ENCODE measurements around the gene RAB15.

Gene RAB15

DNA sequence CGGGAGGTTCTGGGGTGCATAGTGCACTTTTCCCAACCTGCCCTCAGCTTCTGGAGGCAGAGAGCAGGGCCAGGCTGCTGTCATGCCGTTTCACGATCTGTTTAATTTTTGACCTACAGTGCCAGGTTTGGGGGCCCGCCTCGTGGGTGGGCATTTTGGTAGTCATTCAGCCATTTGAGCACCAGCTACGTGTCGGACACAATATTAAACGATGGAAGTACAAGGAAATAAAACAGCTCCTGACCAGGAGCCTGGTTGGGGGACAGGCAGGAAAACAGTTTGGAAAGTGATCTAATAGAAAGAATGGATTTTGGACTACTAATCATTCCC, 15.3 kb upstream of the RAB15 start:
- DNase-seq = no peak

GRCh38 chr14:64986648-64987437, 14.7 kb upstream of the RAB15 start, which contains the start of gene FNTB:
TSS of gene FNTB (plus strand) at chr14:64986895. CDS start at chr14:64986954, 59 bp downstream.
- DNase-seq = peak; percentile 86 to 94

DNA sequence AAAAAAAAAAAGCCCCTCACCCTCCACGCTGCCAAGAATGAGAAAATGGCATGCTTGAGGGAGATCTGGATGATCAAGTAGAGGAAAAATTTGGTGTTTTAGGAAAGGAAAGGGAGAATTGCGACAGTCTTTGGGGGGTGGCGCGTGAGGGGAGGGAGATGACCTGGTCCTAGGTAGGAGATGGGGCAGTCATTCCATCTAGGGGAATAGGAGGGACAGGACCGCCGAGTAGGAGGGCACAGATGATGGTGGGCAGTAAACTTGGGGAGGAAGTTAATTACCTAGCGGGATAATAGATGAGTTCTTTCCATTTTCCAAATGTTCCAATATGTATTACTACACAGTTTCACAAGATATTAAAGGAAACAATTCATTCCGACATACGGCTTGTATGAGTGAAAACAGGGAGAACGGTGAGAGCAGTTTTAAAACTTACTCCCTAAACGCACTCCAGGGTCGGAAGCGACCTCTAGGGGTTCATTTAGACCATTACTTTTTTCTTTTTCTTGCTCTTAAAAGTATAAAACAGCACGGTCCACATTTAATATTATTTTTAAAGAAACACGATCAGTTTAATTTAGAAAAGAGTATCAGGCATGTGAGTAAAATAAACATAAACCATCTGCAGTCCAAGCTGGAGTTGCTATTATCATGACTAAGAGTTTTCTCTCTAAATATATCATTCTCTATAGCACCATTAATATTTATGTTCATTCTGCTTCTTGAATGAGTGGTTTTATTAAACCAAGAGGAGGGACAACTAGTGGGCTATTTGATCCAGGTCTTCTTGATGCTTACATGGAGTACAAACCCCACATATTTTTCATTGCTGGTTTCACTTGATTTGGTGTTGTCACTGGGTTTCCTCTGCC, 11.5 kb upstream of the RAB15 start:
- peak in 1 of 2 donors; percentile 39 for DNase-seq

DNA sequence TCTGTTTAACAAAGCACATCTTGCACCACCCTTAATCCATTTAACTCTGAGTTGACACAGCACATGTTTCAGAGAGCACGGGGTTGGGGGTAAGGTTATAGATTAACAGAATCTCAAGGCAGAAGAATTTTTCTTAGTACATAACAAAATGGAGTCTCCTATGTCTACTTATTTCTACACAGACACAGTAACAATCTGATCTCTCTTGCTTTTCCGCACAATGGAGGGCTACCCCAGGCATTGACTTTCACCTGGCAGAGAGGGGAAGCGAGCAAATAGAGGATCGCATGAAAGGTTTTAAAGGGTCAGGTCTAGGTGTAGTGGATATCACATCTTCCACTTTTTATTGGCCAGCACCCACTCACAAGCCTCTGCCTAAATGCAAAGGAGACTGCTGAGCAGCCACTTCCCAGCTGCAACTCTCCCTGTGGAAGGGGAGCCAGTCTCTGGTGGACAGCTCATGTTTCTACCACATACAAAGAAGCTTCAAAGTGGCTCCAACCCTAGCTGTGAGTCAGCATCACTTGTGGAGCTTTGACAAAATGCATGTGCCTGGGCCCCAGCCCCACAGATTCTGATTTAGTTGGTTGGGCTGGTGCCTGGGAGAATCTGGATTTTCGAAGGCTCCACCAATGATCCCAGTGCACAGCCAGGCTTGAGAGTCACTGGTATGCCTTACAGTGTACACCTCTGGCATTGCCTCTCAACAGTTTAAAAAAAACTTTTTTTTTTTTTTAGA, 7.4 kb upstream of the RAB15 start:
- DNase-seq = no peak

DNA sequence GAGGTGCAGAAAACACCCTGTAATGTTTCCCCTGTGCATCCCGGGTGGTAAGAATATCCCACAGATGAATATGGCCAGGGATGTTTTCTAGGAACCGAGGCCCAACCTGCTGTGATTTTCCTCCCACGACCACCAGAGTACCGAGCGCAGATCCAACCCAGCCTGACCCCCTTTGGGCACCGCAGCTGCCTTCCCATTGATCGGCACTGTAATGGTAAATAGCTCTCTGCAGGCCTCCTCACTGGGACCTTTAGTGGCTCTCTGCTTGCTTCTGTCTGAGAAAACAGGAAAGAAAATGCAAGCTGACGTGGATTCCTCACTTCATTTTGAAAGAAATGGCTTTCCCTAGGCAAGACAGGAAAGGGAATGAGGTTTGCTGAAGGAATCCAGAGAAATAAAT, 2.4 kb upstream of the RAB15 start:
- DNase-seq = no peak

DNA sequence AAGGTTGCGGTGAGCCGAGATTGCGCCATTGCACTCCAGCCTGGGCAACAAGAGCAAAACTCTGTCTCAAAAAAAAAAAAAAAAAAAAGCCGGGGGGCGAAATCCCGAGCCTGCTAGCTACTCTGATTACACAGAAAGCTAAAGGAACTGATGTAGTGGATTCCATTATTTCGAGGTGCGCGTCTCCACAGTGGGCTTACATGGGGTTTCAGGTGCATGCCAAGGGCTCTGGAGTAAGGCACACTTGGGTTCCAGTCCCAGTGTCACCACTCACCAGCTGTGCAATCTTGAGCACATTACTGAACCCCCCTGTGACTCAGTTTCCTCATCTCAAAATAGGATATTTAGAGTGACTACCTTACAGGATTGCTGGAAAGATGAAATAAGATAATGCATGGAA, 1.7 kb upstream of the RAB15 start:
- no peak for DNase-seq

DNA sequence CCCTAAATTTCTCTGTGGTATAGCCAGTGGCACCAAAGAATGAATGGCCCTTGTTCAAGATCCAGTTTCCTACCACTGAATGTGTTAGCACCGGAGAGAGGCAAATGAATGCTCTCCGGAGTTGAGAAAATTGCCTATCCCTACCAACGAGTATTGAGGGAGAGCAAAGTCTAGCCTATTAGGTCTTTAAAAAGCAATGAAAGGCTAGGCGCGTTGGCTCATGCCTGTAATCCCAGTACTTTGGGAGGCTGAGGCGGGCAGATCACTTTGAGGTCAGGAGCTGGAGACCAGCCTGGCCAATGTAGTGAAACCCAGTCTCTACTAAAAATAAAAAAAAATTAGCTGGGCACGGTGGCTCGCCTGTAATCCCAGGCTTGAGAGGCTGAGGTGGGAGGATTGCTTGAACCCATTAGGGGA, 898 bp upstream of the RAB15 start:
- DNase-seq = no peak

GRCh38 chr14:64971491-64971942, 619 bp downstream of the RAB15 start:
- no peak for DNase-seq

DNA sequence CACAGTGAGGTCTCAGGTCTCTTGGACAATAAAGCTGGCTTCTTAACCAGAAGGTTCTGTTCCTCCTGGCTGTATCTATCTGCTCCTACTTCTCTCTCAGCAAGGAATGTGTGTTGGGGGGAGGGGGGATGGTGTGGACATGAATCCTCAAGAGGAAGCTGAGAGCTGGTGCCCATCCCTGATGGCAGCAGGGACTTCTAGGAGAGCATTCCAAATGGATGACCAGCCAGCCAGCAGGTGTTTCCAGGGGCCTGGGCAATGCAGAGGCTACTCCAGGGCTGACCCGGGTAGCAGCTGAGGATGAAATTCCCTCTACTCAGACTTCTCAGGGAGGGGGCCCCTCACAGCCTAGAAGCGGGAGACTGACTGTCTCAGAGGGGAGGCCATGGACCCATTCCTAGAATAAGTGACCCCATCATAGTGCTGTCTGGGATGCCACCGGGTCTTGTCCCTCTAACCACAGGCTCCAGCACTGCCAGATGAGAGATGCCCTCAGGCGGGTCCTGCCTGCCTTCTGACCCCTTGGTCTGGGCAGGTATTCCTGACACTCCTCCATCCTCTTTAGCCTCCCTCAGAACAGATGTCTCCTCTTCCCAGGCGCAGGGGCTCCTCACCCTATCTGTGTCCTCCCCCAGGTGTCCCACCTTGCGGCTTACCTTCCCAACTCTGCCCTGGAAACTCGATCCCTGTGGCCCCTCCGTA, 1.2 kb downstream of the RAB15 start:
- no peak for DNase-seq

DNA sequence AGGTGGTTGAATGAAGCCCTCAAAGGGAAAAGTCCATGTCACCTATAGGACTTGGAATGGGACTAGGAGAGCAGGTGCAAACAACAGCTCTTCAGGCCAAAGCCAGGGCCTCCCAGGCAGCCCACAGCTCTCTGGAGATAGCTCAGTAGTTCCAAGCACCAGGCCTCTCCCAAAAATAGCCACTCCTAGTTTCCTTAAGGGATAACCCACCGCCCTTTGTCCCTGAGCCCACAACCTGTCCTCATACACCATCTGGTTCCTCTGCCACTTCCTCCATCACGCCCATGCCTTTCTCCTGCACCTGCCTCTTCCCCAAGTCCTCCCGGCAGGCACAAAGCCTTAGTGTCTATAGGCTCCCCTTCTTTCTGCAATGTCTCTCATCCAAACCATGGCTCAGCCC, 2.1 kb downstream of the RAB15 start:
- no peak for DNase-seq

GRCh38 chr14:64968651-64969050, 3.5 kb downstream of the RAB15 start:
- DNase-seq = no peak

GRCh38 chr14:64968167-64968566, 4.0 kb downstream of the RAB15 start:
- DNase-seq = no peak

DNA sequence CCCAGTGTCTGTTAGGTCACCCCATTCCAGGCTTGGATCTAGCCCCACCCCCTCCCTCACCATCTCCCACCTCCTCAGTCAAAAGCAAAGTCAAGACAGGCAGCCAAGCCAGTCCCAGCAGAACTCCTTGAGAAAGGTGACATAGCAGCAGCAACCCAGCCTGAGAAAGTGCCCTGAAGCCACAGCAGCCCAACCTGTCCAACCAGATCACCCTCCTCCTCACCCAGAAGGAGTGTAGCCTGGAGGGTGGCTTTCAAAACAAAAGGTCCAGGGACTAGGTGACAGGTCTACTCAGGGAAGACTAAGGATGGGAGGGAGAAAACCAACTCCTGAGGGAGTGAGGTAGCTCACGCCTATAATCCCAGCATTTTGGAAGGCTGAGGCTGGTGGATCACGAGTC, 5.2 kb downstream of the RAB15 start:
- DNase-seq = no peak

DNA sequence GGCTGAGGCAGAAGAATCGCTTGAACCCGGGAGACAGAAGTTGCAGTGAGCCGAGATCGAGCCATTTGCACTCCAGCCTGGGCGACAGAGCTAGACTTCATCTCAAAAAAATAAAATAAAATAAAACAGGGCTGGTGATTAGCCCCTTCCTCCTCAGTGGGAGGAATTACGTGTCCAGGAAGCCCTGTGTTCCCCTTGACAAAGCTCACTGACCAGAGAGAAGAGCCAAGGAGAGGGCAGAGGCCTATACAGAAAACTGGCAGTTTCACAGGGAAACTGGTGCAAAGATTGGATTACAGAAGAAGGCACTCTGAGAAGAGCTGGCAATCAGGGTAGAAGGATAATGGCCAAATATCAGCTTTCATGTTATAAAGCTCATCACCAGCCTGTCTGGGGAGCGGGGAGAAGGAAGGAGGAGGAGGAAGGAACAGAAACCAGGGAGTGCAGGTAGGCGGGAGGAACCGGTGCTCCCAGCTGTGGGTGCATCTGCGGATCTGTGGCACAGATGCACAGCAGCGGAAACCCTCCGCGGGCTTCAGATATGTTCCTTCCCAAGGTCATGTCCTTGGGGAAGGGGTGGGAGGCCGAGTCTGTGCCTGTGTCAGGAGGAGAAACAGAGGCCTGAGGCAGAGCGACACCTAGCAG, 6.7 kb downstream of the RAB15 start:
- DNase-seq = no peak

GRCh38 chr14:64963611-64964010, 8.5 kb downstream of the RAB15 start:
- no peak for DNase-seq

DNA sequence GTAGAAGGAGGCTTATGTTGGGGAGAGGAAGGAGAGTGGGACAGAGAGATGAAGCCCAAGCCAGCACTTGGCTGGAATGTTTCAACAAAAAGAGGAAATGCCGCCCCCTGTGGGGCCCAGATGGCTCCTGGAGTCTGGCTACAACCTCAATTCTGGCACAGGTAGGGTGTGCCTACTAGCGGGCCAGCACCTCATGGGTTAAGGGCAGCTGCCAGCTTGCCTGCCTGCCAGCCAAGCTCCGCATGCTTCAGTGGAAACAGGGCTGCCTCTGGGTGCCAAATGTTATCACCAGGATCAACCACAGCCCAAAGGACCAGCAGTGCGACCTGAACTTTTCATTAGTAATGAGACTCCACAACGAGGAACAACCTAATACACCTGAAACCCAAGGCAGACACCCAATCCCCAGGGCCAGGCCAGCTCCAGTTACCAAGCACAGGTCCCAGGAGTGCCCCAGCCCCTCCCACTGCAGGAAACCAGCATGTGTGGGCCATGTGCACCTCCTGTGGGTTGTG, 11.3 kb downstream of the RAB15 start:
- no peak for DNase-seq

DNA sequence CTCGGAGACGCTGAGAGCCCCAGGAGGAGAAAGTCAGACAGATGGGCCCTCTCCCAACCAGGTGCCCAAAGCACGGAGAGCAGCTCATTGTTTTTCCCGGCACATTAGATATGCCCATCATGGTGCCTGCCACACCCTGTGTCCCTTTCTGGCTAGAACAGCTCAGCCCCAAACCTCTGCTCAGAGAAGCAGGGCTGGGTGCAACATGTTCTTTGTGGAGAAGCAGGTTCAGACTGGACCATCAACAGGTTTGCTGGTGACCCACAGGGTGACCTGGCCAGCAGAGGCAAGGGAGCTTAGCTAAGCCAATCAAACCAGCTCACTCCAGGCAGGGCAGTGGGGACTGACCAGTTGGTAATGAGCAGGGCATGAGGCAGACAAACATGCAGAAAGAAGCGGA, 13.4 kb downstream of the RAB15 start:
- DNase-seq = no peak

DNA sequence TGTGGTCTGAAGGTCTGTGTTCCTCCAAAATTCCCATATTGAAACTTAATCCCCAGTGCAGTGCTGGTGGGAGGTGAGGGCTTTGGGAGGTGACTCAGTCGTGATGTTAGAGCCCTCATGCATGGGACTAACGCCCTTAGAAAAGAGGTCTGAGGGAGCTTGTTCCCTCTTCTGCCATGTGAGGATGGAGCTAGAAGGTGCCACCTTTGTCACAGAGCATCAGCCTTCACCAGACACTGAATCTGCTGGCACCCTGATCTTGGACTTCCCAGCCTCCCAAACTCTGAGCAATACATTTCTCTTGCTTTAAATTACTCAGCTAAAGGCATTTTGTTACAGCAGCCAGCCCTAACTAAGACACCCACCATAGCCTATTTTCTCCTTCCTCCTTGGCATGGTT, 13.9 kb downstream of the RAB15 start:
- no peak for DNase-seq

GRCh38 chr14:64956697-64957406, 15.3 kb downstream of the RAB15 start:
- DNase-seq = no peak

DNA sequence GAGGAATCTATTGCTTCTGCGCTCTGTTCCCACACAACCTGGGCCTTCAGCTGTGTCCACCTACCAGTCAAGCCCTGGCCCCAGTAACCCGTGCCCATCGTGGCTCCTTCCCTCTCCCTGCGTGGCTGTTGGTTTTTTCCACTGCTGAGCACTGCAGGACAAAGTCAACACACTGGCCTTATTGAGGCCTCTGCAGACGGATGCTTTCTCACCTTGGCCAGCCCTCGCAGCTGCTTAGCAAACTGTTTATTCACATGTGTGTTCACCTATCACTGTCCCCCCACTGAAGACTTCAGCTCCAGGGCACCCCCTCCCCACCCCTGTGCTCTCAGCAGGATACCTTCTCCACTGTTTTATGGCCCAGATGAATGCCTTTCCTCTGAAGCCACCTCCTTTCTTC, 16.8 kb downstream of the RAB15 start:
- no peak for DNase-seq

GRCh38 chr14:64954491-64955240, 17.5 kb downstream of the RAB15 start:
- no peak for DNase-seq

Measured in bone marrow (tissue), 2 donors.